ENCODE measurements around the gene FAM107B. TPM values are rescaled to one million over a fixed set of nuclear protein-coding genes. Genes with fewer than 3 reads are reported as not detected.

The FAM107B gene
- total RNA-seq, 1 donor from 2014 or later, result 220 TPM

DNA sequence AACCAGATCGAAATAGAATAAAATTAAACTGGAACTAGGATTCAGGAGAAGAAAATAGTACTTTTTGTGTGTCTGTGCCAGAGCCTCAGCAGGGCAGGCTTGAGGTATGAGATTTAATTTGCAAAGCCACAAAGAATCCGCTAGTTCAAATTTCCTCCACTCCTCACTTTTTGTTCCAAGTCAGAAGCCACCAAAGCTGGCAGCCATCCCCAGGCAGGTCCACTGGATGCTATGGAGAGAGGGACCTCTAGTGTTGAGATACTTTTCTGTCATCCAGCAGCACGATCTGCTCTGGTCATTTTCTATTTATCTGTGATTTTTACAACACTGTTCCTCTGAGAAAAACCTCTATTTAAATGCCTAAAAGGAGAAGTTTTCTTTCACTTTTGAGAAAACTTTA, 296.1 kb downstream of the FAM107B start:
- intact Hi-C loops (cut with micrococcal nuclease), result loop anchor here (2.0 kb wide), 1 partner anchor 282 kb away; no protein-coding TSS in a partner anchor

DNA sequence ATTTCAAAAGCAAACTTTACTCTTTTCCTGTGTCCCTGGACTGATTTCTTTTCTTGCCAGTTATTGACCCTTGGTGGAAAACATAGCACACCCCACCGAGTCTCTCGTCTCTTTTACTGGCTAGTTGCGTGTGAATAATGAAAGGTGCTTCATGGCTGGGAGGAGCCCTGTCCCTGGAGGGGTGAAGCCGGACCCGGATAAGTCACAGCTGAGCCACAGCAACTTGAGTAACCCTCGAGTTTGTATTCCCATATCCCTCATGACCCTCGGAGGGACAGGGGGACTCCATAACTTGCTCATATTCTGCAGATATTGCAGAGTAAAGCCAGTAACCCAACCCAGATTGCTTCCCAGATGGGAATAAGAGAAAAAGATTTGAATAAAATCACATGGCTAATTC, 296.5 kb downstream of the FAM107B start:
- intact Hi-C loops (cut with micrococcal nuclease), result loop anchor here (2.0 kb wide), 1 partner anchor 281 kb away; no protein-coding TSS in a partner anchor

DNA sequence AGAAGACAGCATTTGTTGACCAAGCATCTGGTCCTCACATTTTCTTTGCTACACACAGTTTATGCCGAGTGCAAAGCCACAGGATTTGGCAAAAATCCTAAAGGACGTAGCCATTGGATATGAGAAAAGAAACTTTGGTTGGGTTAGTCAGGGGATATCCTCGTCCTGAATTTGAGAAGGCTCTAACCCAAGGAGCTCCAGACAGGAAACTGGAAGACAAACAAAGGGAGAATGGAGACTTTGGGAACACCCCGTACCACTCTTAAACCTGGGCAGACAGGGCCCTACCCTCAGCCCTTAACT, 297.3 kb downstream of the FAM107B start:
- intact Hi-C loops (cut with micrococcal nuclease), result no loop called here

DNA sequence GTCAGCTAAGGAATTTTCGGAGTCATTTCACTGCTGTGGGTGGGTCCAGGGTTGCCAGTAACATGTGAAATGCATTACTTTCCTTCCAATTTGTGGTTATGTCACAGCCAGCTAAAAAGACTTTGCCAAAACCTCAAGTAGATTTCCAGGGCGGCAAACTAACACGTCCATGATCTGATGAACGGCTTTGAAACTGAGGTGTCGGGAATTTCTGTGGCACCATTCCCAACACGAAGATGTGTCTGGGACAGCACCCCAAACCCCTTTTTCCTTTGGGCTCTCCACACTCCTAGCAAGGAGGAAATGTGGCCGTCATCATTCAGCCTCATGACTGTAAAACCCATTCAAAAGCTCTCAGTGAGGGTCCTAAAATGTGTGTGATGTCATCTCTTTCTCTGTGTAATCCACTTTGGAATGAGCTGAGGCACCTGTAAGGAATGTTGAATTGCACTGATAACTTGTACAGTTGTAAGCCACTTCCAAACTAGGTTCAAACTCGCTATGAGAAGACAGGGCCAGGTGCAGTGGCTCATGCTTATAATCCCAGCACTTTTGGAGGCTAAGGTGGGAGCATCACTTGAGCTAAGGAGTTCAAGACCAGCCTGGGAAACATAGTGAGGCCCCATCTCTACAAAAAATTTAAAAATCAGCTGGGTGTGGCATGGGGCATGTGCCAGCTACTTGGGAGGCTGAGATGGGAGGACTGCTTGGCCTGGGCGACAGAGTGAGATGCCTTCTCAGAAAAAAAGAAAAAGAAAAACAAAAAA, 297.9 kb downstream of the FAM107B start:
- intact Hi-C loops (cut with micrococcal nuclease), result no loop called here

DNA sequence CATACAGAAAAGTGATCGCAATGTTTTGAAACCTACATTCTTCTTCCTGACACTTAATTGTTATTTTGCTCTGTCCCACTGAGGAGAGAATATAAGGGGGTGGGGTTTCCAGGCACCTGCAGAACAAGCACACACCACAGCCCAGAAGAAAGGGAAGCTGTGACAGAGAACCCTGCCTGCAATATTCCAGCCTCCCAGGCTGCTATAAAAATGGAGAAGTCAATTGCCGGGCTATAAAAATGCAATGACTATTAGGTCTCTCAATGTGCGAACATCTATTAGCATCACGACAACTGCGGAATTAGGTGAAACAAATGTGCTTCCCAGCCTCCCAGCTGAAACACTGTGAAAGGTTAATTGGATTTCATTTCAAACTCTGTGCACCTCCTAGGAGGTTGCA, 298.7 kb downstream of the FAM107B start:
- intact Hi-C loops (cut with micrococcal nuclease), result no loop called here

DNA sequence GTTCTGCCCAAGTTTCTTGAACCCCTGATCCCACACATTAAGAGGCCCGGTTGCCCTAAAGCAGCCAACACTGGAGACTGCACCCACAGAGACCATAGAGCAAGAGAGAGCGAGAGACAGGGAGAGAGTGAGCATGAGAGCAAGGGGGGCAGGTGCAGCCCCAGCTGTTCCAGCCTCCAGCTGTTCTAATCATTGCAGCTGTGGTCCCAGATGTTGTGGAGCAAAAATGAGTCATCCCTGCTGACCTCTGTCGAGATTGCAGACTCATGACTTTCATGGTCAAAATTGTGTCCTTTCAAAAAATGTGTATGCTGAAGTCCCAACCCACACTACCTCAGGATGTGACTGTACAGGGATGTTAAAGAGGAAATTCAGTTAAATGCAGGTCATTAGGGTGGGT, 300.0 kb downstream of the FAM107B start:
- intact Hi-C loops (cut with micrococcal nuclease), result no loop called here

DNA sequence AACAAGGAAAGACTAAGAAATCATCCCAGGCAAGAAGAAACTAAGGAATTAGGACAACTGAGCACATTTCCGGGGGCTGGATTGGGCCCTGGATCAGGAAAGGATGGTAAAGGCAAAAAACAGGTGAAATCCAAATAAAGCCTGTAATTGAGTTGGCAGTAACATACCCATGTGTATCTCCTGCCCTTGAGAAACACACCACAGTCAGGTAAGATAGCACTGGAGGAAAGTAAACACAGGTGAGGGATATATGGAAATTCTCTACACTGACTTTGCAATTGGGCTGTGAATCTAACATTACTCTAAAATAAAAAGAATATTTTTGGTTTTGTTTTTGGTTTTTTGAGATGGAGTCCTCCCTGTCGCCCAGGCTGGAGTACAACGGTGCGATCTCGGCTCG, 303.8 kb downstream of the FAM107B start:
- intact Hi-C loops (cut with micrococcal nuclease), result no loop called here

DNA sequence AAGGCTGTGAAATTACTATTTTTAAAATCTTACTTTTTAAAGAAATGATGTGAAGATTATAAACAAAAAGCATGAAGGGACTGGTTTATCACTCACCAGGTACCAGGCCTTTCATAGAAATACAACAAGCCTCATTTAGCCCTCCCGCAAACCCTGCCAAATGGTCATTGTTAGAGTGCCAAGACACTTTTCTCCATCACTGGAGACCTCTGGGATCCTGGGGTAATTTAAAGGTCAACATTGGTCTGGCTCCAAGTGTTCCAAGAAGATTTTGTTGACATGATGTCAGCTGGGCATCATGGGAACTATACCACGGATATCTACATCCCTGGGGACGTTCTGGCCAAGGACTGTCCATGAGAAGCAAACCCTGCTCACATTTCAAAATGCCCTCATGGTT, 306.0 kb downstream of the FAM107B start:
- intact Hi-C loops (cut with micrococcal nuclease), result no loop called here

Other genes starting within 250 kb of the FAM107B start
- gene CDNF, start 63.1 kb upstream of the FAM107B start, total RNA-seq, result 0.88 and 1.3 TPM in 2 replicates
- gene HSPA14, start 63.4 kb upstream of the FAM107B start, total RNA-seq, result 23.2 and 23.8 TPM in 2 replicates
- 21.9 and 23.0 TPM in 2 replicates for gene MSANTD7, start 63.4 kb upstream of the FAM107B start, total RNA-seq
- gene SUV39H2, start 104.0 kb upstream of the FAM107B start, total RNA-seq, result 19.4 and 26.8 TPM in 2 replicates
- gene DCLRE1C, start 179.2 kb upstream of the FAM107B start, total RNA-seq, result 34.3 and 36.7 TPM in 2 replicates
- not detected in 2 replicates for gene MEIG1, start 184.5 kb upstream of the FAM107B start, total RNA-seq

Data from T-helper 1 cell treated with Interleukin-12 subunit alpha and Interleukin-12 subunit beta and Interleukin-4 antibody, amounts not matched to agents 30 ng/mL and 1 ng/mL, for 36 hours (primary cell).